Mesendoderm (in vitro differentiated cells): Measurements from ENCODE around the gene METTL16.
"Not testable (repeated sequence)": the region's sequence is repeated elsewhere in the genome, so short reads cannot be mapped to it uniquely, and the experiment has no call there.

Source experiments
- DNase-seq: peaks from one replicate; pipeline ENCODE4 v3.0.0; 2013
- H2AK5ac ChIP-seq: 2 replicates; pipeline ENCODE4 v1.6.1; 2013; ENCODE audit warnings: low read length, inconsistent platforms
- H2BK120ac ChIP-seq: 2 replicates; pipeline ENCODE4 v1.6.1; 2013; ENCODE audit warnings: low read depth, mild to moderate bottlenecking, low read length, moderate library complexity, mixed read lengths
- H2BK15ac ChIP-seq: replicated peaks from 2 replicates; pipeline ENCODE4 v1.6.1; 2013; ENCODE audit warnings: low read depth, mild to moderate bottlenecking, moderate library complexity
- H2BK5ac ChIP-seq: 2 replicates; pipeline ENCODE4 v1.6.1; 2013; ENCODE audit warnings: low read length, inconsistent platforms
- H3K18ac ChIP-seq: 2 replicates; pipeline ENCODE4 v1.6.1; 2013; ENCODE audit warnings: mild to moderate bottlenecking, low read length, mixed read lengths
- H3K23ac ChIP-seq: one replicate; pipeline ENCODE4 v1.6.1; 2013; ENCODE audit warnings: low read length
- H3K27ac ChIP-seq: 2 replicates; pipeline ENCODE4 v1.5.1; 2013; ENCODE audit warnings: low read depth, mild to moderate bottlenecking, inconsistent platforms, low read length, moderate library complexity
- H3K27me3 ChIP-seq: 2 replicates; pipeline ENCODE4 v1.6.1; 2013; ENCODE audit warnings: low read length, control low read depth, mild to moderate bottlenecking, inconsistent platforms; ENCODE audit not compliant: insufficient read depth, poor library complexity
- H3K36me3 ChIP-seq: 2 replicates; pipeline ENCODE4 v1.6.1; 2013; ENCODE audit warnings: low read length, inconsistent platforms; ENCODE audit not compliant: control insufficient read depth, insufficient read depth
- H3K4ac ChIP-seq: one replicate; pipeline ENCODE4 v1.6.1; 2013; ENCODE audit warnings: low read depth, mild to moderate bottlenecking, low read length, moderate library complexity
- H3K4me1 ChIP-seq: 2 replicates; pipeline ENCODE4 v1.6.1; 2013; ENCODE audit warnings: low read depth, low read length, inconsistent platforms; ENCODE audit not compliant: control insufficient read depth
- H3K4me2 ChIP-seq: 2 replicates; pipeline ENCODE4 v1.6.1; 2013; ENCODE audit warnings: low read length
- H3K4me3 ChIP-seq: 2 replicates; pipeline ENCODE4 v1.5.1; 2013; ENCODE audit warnings: mild to moderate bottlenecking, low read length
- H3K56ac ChIP-seq: one replicate; pipeline ENCODE4 v1.6.1; 2013; ENCODE audit warnings: low read length
- H3K79me1 ChIP-seq: 2 replicates; pipeline ENCODE4 v1.6.1; 2013; ENCODE audit warnings: low read length, inconsistent platforms
- H3K79me2 ChIP-seq: 2 replicates; pipeline ENCODE4 v1.6.1; 2013; ENCODE audit warnings: mild to moderate bottlenecking, low read length; ENCODE audit not compliant: control insufficient read depth, insufficient read depth
- H3K9ac ChIP-seq: 2 replicates; pipeline ENCODE4 v1.6.1; 2013; ENCODE audit warnings: low read length, inconsistent platforms
- H4K5ac ChIP-seq: one replicate; pipeline ENCODE4 v1.6.1; 2013; ENCODE audit warnings: low read length
- H4K8ac ChIP-seq: one replicate; pipeline ENCODE4 v1.6.1; 2013; ENCODE audit warnings: low read depth, mild to moderate bottlenecking, control low read depth, low read length, moderate library complexity
- WGBS: extraction: QIAGEN DNeasy Blood & Tissue Kit; methylation state at CpG from one replicate; pipeline ENCODE4 v1.1.7; 2013; ENCODE audit warnings: low lambda C conversion rate, missing lambda C conversion rate; ENCODE audit not compliant: insufficient coverage; ENCODE audit errors: extremely low coverage; 5-methylcytosine and 5-hydroxymethylcytosine counted together

METTL16 gene

DNA sequence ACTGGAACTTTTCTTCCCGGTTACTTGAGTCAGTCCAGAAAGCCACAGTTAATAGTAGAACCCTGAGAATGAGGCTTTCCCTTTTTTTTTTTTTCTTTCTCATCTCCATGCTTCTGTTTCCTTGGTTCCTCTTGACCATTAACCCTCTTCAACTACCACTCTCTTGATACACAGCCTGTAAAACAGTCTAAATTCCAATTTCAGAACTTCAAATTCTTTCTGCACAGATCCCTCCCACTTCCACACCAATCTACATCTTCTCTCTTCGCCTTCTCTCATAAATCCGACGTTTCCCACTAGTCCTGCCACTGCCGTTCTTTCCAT is 588 bp downstream of the METTL16 start:
- peak overlapping the region; percentile 54 for H3K4me3 ChIP-seq
- no peak overlapping the region for H2BK120ac ChIP-seq
- peak overlapping the region; percentile 73 for H3K4me2 ChIP-seq
- H3K4ac ChIP-seq, result no peak overlapping the region
- H3K4me1 ChIP-seq, result no peaks in the 10 kb centered on the region
- peak overlapping the region; percentile 88 for H3K56ac ChIP-seq
- H2BK5ac ChIP-seq, result no peak overlapping the region
- peak overlapping the region; percentile 92 for H4K5ac ChIP-seq
- peaks cover 9% of the 10 kb centered on the region for H3K79me1 ChIP-seq
- H3K36me3 ChIP-seq, result no peaks in the 10 kb centered on the region
- DNase-seq, result no peak
- 100% methylated on average over 1 of the region's 5 CpGs for whole genome bisulfite sequencing
- peak overlapping the region; percentile 12 for H2AK5ac ChIP-seq
- H3K9ac ChIP-seq, result peak overlapping the region; percentile 92
- H3K27ac ChIP-seq, result peak overlapping the region; percentile 72
- H3K18ac ChIP-seq, result no peak overlapping the region
- H3K79me2 ChIP-seq, result peaks cover 31% of the 10 kb centered on the region
- H3K23ac ChIP-seq, result no peak overlapping the region
- no peak overlapping the region for H4K8ac ChIP-seq
- H3K27me3 ChIP-seq, result no peaks in the 10 kb centered on the region
- no peak overlapping the region for H2BK15ac ChIP-seq

DNA sequence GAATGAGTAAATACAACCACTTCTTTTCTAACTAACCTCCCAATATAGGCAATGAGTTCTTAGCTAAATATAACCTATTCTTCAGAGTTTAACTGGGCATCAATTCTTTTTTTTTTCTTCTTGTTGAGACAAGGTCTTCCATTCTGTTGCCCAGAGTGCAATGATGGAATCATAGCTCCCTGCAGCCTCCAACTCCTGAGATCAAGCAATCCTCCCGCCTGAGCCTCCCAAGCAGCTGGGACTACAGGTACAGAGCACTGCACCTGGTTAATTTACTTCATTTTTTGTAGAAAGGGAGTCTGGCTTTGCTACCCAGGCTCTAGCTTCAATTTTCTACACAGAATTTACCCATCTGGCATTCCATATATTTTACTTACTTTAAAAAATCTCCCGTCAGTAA is 1.1 kb downstream of the METTL16 start:
- Histone ChIP-seq H3K4ac (no peak overlapping the region), H4K5ac (no peak overlapping the region), H4K8ac (no peak overlapping the region), H3K36me3 (no peaks in the 10 kb centered on the region), H2AK5ac (no peak overlapping the region), H3K79me1 (peaks cover 11% of the 10 kb centered on the region), H3K4me2 (peak overlapping the region; percentile 73), H3K9ac (peak overlapping the region; percentile 92), H3K56ac (peak overlapping the region; percentile 88), H2BK15ac (no peak overlapping the region), H3K27me3 (no peaks in the 10 kb centered on the region), H3K4me3 (peak overlapping the region; percentile 54), H3K79me2 (peaks cover 36% of the 10 kb centered on the region), H3K27ac (no peak overlapping the region), H3K18ac (no peak overlapping the region), H3K4me1 (no peaks in the 10 kb centered on the region), H3K23ac (no peak overlapping the region), H2BK5ac (no peak overlapping the region), H2BK120ac (no peak overlapping the region)
- DNase-seq, result no peak
- WGBS, result no CpG with 5 or more reads among the region's 2 CpGs

DNA sequence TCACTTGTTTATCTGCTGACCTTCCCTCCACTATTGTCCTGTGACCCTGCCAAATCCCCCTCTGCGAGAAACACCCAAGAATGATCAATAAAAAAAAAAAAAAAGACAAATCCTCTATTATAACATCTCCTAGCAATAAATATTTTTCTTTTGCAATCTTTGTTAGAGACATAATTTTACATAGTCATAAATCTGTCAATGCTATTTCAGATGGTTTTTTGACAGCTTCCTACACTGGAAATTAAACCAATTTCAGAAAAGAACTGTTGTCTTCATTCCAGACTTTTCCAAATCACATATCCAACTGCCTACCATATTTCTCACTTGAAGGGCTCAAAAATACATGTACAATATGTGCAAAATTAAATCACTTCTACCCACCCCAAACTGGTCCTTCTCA is 3.7 kb downstream of the METTL16 start:
- Histone ChIP-seq H3K4me1 (no peaks in the 10 kb centered on the region), H2BK5ac (no peak overlapping the region), H3K4me2 (no peak overlapping the region), H3K23ac (no peak overlapping the region), H2BK120ac (no peak overlapping the region), H3K4ac (no peak overlapping the region), H3K56ac (no peak overlapping the region), H2AK5ac (no peak overlapping the region), H4K5ac (no peak overlapping the region), H4K8ac (no peak overlapping the region), H3K9ac (no peak overlapping the region), H3K27me3 (no peaks in the 10 kb centered on the region), H3K4me3 (no peak overlapping the region), H3K79me2 (peaks cover 46% of the 10 kb centered on the region), H3K36me3 (no peaks in the 10 kb centered on the region), H3K18ac (no peak overlapping the region), H2BK15ac (no peak overlapping the region), H3K27ac (no peak overlapping the region), H3K79me1 (peaks cover 11% of the 10 kb centered on the region)
- DNase-seq, result no peak
- WGBS, result no CpG with 5 or more reads among the region's 1 CpG

DNA sequence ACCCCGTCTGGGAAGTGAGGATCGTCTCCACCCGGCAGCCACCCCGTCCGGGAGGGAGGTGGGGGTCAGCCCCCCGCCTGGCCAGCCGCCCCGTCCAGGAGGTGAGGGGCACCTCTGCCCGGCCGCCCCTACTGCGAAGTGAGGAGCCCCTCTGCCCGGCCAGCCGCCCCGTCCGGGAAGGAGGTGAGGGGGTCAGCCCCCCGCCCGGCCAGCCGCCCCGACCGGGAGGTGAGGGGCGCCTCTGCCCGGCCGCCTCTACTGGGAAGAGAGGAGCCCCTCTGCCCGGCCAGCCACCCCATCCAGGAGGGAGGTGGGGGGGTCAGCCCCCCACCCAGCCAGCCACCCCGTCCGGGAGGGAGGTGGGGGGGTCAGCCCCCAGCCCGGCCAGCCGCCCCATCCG is 4.7 kb downstream of the METTL16 start:
- DNase-seq, H2BK15ac ChIP-seq, H4K8ac ChIP-seq, H3K4ac ChIP-seq, H3K27me3 ChIP-seq, H3K27ac ChIP-seq, H3K18ac ChIP-seq, H2BK120ac ChIP-seq, H3K56ac ChIP-seq, H2AK5ac ChIP-seq, H2BK5ac ChIP-seq, H3K23ac ChIP-seq, H3K9ac ChIP-seq, H3K4me2 ChIP-seq, H3K4me1 ChIP-seq, H3K4me3 ChIP-seq, H4K5ac ChIP-seq, H3K36me3 ChIP-seq: not testable (repeated sequence)
- Histone ChIP-seq H3K79me2 (peaks cover 54% of the 10 kb centered on the region), H3K79me1 (peaks cover 14% of the 10 kb centered on the region)
- WGBS, result no CpG with 5 or more reads among the region's 29 CpGs

DNA sequence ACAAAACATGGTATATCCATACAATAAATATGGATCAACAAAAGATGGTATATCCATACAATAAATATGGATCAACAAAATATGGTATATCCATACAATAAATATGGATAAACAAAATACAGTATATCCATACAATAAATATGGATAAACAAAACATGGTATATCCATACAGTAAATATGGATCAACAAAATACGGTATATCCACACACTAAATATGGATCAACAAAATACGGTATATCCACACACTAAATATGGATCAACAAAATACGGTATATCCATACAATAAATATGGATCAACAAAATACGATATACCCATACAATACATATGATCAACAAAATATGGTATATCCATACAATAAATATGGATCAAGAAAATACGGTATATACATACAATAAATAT is 8.1 kb downstream of the METTL16 start:
- H3K4me2 ChIP-seq, result no peak overlapping the region
- H3K4ac ChIP-seq, result no peak overlapping the region
- peaks cover 33% of the 10 kb centered on the region for H3K79me2 ChIP-seq
- no peaks in the 10 kb centered on the region for H3K4me1 ChIP-seq
- no peak overlapping the region for H3K56ac ChIP-seq
- WGBS, result 100% methylated on average over 2 of the region's 5 CpGs
- H3K27me3 ChIP-seq, result no peaks in the 10 kb centered on the region
- H3K23ac ChIP-seq, result no peak overlapping the region
- no peak overlapping the region for H3K27ac ChIP-seq
- H3K36me3 ChIP-seq, result peaks cover 1% of the 10 kb centered on the region
- no peak overlapping the region for H3K9ac ChIP-seq
- DNase-seq, result no peak
- no peak overlapping the region for H2AK5ac ChIP-seq
- H2BK5ac ChIP-seq, result no peak overlapping the region
- H2BK15ac ChIP-seq, result no peak overlapping the region
- no peak overlapping the region for H3K18ac ChIP-seq
- H3K4me3 ChIP-seq, result no peak overlapping the region
- peaks cover 14% of the 10 kb centered on the region for H3K79me1 ChIP-seq
- no peak overlapping the region for H2BK120ac ChIP-seq
- H4K8ac ChIP-seq, result no peak overlapping the region
- H4K5ac ChIP-seq, result no peak overlapping the region

DNA sequence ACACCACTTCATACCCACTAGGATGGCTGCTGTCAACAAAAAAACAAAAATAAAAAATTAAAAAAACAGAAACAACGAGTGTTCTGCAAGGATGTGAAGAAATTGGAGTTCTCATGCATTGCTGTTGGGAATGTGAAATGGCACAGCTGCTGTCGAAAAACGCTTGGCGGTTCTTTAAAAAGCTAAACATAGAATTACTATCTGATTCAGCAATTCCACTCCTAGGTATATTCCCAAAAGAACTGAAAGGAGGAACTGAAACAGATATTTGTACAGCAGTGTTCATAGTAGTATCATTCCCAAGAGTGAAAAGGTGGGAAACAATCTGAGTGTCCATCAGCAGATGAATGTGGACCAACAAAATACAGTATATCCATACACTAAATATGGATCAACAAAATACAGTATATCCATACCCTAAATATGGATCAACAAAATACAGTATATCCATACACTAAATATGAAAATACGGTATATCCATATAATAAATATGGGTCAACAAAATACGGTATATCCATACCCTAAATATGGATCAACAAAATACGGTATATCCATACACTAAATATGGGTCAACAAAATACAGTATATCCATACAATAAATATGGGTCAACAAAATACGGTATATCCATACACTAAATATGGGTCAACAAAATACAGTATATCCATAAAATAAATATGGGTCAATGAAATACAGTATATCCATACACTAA is 8.7 kb downstream of the METTL16 start:
- Histone ChIP-seq H3K23ac (no peak overlapping the region), H3K79me1 (peaks cover 10% of the 10 kb centered on the region), H3K27me3 (no peaks in the 10 kb centered on the region), H4K5ac (no peak overlapping the region), H3K4me3 (no peak overlapping the region), H2BK120ac (no peak overlapping the region), H3K9ac (no peak overlapping the region), H3K36me3 (peaks cover 1% of the 10 kb centered on the region), H3K4me2 (no peak overlapping the region), H2BK5ac (no peak overlapping the region), H3K79me2 (peaks cover 28% of the 10 kb centered on the region), H2AK5ac (no peak overlapping the region), H3K56ac (no peak overlapping the region), H2BK15ac (no peak overlapping the region), H3K4ac (no peak overlapping the region), H4K8ac (no peak overlapping the region), H3K4me1 (no peaks in the 10 kb centered on the region), H3K18ac (no peak overlapping the region), H3K27ac (no peak overlapping the region)
- WGBS, result no CpG with 5 or more reads among the region's 8 CpGs
- DNase-seq, result no peak
